ENCODE results near the gene ESR2.
"Not testable (repeated sequence)": the region's sequence is repeated elsewhere in the genome, so short reads cannot be mapped to it uniquely, and the experiment has no call there.

ESR2 gene

DNA sequence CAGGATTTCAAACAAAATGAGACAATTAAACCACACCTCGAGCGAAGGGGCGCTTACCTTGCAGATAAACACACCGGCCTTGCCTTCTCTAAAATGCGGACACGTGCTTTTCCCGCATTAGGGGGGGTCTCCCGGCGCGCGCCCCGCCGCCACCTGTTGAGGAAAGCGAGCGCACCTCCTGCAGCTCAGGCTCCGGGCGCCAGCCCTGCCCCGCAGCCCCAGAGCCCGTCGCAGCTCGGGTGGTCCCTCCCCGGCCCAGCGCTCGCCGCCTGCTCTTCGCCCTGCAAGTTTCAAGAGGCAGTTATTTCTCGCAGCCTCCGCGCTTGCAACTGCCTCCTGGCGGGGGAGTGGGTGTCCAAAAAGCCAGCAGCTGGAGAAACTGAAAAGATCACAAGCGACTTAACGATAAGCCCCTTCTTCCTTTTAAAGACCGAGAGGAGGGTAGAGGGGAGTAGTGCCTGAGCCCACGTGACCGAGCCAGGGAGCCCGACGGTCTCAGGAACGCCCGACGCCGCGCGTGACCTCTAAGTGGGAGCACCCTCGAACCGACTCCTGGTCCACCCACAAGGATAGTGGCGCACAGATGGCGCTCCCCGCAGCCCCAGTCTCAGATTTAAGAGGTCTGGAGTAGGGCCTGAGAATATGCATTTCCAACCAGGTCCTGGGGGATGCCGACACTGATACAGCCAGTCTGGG lies at the start of gene ESR2:
Gene ESR2 (minus strand): TSS at position 396 of the 696 bp plus-strand sequence. CDS start 11,386 bp downstream, outside the sequence.
- peak; percentile 40 for DNase-seq

DNA sequence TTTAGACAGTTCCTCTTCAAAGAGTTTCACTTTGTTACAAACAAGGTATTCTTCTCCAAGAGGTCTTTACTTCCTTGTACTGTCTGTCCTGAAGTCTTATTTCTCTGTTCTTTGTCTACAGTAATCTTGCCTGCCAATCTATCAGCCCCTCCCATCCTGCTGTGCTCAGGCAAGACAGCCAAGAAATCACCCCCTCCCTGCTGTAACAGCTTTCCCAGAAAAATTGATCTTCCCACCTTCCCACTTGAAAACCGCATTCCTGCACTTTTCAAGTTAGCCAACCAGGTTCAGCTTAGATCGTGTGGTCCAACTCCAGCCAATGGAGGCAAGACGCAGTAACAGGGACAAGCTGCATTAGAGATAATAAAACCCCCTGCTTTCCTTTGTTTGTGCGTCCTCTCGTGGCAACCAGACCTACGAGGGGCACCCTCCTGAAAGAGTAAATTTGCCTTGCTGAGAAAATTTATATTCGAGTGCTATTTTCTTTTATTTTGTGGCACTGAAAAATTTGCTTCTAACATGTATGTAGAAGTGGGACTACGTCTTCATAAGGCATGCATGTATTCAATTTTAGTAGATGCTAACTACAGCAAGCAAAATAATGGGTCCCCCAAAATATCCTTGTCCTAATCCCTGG lies 46.5 kb upstream of the ESR2 start:
- no peak for DNase-seq

DNA sequence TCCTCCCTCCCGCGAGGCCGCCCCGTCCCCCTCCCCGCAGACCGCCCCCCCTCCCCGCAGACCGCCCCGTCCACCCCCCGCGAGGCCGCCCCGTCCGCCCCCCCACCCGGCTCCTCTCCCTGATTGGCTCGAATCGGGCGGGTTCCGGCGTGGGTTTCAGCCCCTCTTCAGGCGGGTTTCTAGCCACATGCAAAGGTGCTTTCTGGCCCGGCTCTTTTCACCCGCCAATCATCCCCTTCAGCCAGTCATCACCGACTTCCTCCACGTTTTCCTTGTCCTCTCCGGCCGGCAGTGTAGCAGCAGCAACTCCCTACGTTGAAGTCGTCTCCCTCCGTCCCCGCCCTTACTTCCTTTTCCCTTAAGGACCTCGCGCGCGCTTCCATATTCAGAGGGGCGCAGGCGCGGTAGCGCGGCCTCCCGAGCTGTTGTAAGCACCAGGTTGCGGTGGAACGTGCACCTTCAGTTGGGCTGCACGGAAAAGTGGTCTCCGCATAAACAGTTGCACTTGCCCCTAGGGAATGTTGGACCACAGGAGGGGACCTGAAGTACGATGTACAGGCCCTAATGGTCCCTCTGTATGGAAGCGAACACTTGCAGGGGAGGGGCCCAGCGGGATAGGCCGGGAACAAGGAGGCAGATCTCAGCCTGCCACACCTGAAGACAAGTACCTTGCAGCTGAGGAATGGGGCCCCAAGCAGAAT lies 44.6 kb upstream of the ESR2 start:
- peak; percentile 82 for DNase-seq

DNA sequence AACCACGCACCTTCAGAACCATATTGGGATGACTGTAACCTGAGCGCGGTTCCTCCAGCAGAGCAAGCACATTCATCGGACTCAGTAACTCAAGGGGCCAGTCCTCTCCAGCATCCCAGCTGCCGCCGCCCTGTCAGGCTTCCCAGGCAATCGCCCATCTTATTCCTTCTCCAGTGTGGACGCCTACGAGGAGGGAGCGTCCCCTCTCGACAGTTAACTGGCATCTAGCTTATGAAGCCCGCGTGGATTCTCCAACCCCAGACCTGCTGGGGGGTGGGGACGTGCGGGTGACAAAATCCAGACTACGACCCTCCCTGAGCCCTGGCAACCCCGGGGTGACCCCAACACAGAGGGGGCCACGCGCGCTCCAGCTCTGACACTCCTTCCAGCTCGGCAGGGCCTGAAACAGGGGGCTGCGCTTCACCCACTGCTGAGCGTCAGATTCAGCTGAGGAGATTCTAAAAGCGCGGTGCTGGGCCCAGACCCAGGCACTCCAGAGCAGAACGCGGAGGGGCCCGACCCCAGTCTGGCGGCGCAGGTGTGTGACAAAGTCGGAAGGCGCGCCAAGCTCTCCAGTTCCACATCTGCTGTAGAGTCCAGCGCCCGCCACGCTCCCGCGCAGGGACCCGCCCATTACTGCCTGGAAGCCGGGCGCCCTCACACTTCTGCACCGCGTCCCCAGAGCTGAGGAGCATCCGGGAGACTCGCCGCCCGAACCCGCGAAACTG lies 43.9 kb upstream of the ESR2 start:
- DNase-seq: no peak

DNA sequence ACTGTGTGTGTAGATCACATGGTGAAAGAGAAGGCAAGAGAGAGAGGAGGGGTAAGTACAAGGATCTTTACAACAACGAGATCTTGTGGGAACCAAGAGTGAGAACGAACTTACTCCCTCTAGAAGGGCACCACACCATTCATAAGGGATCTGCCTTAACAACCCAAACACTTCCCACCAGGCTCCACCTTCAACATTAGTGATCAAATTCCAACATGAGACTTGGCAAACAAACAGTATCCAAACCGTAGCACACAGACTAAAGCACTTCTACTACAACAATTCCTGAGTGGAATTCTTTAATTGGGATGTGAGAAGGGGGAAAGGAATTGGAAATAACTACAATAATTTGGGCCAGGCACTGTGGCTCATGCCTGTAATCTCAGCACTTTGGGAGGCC lies 35.0 kb upstream of the ESR2 start:
- no peak for DNase-seq

DNA sequence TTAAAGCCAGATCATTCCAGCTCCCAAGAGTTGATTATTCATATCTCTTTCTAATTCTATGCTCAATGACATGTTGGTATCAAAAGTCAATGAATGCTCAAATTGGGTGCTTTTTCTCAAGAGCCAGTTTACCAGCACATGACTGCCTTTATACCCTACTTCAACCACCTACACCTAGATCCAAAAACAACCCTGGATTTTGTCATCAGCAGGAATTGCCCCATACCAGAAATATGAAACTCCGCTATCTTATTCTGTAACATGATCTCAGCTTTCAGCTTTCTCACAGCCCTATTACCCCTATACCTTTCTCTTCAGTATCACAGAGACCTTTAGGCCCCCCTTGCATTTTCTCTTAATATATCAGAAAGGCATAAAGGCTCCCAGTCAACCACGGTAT lies 32.3 kb upstream of the ESR2 start:
- DNase-seq: no peak

DNA sequence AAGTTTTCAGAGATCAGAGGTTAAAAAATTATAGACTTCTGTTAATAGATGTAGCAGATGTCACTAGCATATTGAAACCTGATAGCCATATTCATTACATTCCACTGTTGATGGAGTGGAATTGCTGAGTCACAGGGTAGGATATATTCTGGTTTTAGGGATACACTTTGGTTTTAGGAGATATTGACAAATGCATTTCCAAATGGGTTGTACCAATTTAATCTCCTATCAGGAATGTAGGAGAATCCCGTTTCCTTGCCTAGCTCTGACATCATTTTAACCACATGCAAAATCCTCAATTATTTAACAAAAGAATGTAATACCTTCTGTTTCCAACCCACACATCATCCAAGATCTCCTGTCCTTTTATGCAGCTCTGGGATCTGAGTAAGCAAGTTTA lies 30.7 kb upstream of the ESR2 start:
- DNase-seq: no peak

DNA sequence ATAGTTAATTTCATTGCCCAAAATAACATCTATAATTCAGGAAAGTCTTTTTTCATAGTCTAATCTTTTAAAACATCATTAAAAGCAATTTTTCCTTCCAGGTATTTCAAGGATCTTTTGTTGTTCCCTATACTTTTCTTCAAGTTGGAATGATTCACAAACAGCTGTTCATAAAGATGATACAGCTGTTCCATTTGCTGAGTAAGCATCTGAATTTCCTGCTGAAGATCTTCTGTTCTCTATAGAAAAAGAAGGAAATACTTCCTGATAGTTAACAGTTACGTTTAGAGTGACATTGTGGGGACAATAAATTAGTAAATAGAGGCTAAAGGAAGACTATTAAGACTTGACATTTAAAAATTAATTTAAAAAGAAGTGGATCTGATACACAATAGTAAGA lies 30.3 kb upstream of the ESR2 start:
- no peak for DNase-seq

DNA sequence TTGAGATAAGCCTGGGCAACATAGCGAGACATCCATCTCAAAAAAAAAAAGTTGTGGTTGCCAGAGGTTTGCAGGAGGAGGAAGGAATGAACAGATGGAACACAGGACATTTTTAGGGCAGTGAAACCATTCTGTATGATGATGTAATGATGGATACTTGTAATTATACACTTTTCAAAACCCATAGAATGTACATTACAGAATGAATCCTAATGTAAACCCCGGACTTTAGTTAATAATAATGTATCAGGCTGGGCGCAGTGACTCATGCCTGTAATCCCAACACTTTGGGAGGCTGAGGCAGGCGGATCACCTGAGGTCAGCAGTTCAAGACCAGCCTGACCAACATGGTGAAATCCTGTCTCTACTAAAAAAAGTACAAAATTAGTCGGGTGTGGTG lies 26.2 kb upstream of the ESR2 start:
- not testable (repeated sequence) for DNase-seq

DNA sequence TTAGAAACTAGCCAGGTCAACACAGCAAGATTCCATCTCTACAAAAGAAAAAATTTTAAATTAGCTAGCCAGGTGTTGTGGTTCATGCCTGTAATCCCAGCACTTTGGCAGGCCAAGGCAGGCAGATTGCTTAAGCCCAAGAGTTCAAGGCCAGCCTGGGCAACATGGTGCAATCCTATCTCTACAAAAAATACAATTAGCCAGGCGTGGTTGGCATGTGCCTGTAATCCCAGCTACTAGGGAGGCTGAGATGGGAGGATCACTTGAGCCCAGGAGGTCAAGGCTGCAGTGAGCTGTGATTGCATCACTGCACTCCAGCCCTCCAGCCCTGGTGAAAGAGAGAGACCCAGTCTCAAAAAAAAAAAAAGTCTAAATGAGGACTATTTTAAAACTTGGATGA lies 24.5 kb upstream of the ESR2 start:
- not testable (repeated sequence) for DNase-seq

DNA sequence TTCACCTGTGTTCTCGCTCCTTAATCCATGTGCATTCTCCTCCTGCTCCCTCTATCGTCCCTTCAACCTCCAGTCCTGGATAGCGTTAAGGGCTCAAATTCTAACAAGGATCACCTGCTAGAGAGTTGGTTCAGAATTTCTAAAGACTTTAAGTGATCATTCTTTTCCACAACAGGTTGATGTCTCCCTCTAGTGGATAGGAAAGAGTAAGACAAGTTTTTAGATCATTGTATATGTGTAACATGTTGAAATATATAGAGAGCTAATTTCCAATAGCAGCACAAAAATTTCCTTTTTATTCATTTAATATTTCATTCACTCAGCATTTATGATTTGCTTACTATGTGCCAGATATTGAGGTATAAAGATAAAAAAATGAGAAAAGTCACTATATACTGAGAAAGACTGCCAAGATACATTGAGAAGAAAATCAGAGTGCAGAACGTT lies 9.3 kb upstream of the ESR2 start:
- no peak for DNase-seq

DNA sequence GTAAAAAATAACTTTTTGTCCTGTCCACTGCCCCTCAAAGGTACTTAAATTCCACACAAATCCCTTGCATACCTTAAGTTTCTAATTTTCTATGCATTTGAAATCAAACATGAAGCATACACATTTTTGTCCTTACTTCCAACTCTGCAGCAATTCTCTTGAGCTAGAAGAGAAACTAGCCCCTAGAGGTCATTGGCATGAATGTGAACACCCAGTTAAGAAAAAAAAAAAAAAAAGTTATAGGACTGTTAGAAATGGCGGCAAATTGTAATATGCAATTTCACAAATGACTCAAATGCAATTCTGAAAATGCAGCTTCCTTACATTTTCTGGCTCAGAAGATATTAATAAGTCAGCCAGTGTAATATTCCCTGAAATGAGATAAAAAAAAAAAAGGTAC lies 4.6 kb upstream of the ESR2 start:
- no peak for DNase-seq

DNA sequence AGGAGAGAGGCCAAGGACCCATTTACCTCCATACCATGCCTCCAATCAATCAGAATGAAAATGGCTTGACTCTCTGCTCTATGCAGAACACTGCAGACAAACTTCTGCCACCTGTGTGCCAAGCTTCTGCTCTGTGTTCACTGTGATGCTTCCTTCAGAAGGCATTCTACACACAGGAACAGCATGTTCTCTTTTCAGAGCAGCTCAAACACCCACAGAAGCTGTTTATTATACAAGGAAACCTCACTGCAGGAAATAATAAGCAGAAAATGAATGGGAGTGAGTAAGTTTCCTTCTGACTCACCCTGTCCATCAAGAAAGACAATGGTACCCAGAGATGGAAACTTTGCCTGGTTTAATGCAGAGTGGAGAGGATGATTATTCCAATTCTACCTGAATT lies 2.4 kb upstream of the ESR2 start:
- DNase-seq: no peak

DNA sequence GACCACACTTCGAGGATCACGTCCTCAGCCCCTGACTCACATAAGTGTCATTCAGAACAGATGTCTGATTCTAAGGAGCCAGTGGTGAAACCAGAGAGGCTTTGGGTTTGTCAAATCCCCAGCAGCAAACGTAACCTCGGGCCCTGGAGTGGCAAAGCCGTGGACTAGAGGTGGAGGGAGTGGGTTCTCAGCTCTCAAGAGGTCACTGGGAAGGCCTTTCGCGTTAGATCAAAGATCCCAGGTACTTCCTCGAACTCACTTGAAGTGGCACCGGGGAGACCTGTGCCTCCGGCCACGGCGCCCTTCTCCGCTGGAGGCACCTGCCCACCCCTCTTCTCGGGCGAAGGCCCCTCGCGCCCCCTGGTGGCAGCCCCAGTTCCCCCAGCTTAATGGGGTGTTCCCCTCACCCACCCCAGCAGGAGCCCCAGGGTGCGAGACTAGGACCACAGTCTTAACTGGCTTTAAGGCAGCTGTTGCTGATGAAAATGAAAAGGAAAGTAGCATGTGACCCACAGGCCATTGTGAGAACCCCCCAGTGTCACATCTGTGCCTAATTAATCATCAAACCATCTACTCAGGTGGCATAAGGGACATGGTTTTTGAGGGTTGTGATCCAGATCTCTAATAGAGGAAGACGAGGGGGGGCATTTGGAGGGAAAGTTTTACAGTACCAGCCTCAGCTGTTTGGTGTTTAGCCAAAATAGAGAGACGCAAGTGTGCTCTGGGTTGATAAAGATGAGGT lies 672 bp upstream of the ESR2 start:
- DNase-seq: peak; percentile 86

DNA sequence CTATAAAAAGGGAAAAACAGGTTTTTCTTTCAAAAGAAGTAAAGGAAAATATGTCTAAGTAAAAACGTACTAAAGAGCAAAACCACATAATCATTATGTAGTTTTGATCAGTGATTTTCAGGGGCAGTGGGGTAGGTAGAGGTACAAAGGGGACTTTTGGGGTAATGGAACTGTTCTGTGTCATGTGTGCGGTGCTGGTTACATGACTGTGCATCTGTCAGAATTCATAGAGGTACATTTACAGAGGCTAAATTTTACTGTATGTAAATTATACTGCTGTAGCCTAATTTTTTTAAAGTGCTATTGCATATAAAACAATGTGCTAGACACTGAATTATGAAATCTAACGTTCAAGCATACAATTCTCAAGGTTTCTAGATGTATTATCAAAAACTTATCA lies 2.0 kb downstream of the ESR2 start:
- no peak for DNase-seq

DNA sequence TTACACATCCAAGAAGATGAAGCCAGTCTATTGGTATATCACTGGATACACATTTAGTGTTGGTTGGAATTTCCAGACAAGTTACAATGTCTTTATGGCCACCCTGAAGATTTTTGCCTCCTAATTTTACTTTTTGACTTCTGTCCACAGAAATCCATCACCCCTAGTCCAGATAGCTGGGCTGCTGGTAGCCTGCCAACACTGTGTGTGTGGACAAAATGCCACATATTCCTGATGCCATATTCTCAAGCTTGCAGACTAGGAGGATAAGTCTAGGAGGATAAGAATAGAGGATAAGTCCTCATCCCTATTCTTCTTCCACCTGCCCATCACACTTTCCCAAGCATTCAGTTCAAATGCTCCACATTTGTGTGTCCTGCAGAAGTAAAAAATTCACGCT lies 4.6 kb downstream of the ESR2 start:
- no peak for DNase-seq

DNA sequence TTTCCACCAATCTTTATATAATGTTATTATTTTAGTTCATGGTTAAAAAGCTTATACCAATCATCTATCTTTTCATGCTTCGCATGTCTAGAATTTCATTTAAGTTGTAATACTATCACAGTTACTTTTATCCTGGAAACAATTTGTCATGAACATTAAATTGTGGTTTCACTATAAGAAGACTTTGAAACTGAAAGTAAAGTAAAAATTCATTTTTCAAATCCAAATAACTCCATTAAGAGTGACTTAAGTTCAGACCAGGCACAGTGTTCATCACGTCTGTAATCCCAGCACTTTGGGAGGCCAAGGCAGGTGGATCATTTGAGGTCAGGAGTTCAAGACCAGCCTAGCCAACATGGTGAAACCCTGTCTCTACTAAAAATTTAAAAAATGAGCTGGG lies 12.4 kb downstream of the ESR2 start:
- no peak for DNase-seq

DNA sequence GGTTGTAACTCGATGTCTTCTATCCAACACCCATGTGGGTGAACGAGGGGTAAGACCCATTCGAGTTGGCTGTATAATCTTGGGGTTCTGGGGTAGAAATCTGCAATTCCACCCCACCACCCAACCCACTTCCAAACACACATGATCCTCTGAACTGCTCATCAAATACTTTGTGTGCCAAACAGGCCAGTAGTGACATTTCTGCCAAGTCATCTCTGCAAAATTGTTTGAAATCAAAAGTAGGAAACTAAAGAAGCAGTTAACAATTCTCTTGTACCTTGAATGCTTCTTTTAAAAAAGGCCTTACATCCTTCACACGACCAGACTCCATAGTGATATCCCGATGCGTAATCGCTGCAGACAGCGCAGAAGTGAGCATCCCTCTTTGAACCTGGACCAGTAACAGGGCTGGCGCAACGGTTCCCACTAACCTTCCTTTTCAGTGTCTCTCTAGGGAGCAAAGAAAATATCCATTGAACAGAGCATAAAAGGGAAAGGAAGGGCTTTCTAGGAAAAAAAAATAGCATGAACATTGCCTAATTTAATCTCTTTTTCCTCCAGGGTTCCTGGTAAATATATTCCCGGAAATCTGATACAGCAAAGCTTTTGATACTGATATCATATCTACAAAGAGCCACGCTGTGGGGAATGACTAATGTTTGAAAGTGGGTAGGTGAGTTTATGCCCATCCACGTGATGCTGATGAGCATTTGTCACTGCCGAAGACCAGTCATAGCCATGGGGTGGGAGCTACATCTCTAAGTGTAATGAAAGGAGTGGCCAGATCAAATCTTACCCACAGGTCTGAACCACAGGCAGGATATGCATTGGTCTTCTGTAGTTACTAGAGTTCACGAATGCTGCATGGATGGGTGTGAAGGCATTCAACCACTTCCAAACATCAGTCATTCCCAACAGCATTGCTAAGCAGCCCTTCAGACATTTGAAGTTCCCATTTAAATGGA lies 14.2 kb downstream of the ESR2 start:
- no peak for DNase-seq

DNA sequence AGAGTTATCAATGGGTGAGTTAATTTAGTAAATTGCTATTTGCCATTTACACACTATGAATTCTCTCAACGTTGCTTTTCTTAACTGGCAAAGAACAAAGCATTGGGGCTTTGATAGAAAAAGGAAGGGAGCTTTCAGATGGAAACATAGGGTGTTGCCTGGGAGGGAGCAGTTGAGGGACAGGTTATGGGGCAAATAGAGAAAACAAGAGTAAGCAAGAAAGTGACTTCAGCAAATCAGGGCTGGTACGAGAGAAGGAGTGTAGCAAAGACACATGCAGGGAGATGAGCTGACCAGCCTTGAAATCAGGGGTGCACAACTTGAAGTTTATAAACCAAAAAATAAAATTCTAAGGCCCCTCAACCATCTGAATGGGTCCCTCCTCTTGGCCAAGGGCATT lies 15.7 kb downstream of the ESR2 start:
- no peak for DNase-seq

DNA sequence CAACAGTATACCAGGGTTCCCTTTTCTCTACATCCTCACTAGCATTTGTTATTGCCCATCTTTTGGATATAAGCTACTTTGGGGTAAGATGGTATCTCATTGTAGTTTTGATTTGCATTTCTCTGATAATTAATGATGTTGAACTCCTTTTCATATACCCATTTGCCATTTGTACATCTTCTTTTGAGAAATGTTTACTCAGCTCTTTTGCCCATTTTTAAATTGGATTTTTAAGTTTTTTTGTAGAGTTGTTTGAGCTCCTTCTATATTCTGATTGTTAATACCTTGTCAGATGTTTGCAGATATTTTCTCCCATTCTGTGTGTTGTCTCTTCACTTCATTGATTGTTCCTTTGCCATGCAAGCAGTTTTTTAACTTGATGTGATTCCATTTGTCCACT lies 22.2 kb downstream of the ESR2 start:
- no peak for DNase-seq

DNA sequence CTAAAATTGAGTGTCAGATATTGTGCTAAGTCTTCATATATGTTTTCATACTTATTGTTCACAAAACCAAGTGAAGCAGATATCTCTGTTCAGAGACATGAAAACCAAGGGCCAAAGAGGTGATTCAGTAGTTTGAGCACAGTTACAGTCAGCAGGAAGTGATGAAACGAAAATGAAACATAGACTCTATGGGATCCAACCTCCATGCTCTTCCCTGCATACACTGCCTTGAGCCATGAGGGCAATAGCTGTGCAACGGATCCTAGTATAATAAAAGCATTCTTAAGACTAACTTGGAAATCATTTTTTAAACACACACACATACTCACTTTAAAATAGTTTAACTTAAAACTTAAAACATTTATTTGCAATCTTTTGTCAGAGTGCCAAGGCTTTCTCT lies 27.9 kb downstream of the ESR2 start:
- no peak for DNase-seq

DNA sequence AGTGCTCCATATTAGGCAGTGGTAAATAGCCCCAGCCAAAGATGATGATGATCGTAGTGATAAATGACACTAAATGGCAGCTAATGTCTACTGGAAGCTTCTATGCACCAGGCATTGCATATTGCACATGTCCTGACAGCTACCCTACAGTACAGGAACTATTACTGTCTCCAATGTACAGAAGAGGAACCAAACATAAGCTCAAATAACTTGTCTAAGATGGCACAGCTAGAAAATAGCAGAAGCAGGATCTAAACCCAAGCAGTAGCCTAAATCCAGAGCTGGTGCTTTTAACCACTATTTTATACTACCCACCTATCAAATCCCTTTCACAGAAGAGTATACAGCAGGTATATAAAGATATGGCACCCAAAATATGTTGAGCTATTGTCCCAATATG lies 28.9 kb downstream of the ESR2 start:
- no peak for DNase-seq

All from activated CD4-positive, CD25-positive, alpha-beta regulatory T cell treated with anti-CD3 and anti-CD28 coated beads, Interleukin-2, amount 50 U/mL, for 72 hours (primary cell).